Duodenal mucosa (tissue), 2 donors: Measurements from ENCODE around the gene FAIM.

Experiments used
- H3K27ac ChIP-seq: one replicate; pipeline ENCODE4 v1.7.0; 2013; ENCODE audit warnings: low read depth, low read length
- H3K27me3 ChIP-seq, 2 donors: one replicate each; pipeline ENCODE4 v1.7.0; 2013; ENCODE audit warnings: low read length in 2 of 2, control low read depth in 1 of 2; ENCODE audit not compliant: insufficient read depth in 2 of 2, control insufficient read depth in 1 of 2
- H3K36me3 ChIP-seq, 2 donors: one replicate each; pipeline ENCODE4 v1.7.0; 2013; ENCODE audit warnings: low read length in 2 of 2, control low read depth in 1 of 2; ENCODE audit not compliant: insufficient read depth in 2 of 2, control insufficient read depth in 1 of 2
- H3K4me1 ChIP-seq, 2 donors: one replicate each; pipeline ENCODE4 v1.7.0; 2013; ENCODE audit warnings: low read length in 2 of 2, control low read depth in 1 of 2; ENCODE audit not compliant: insufficient read depth in 2 of 2, control insufficient read depth in 1 of 2
- H3K4me3 ChIP-seq, 2 donors: one replicate each; pipeline ENCODE4 v1.7.0; 2013; ENCODE audit warnings: low read length in 2 of 2, low read depth in 1 of 2
- H3K9ac ChIP-seq, 2 donors: one replicate each; pipeline ENCODE4 v1.7.0; 2013; ENCODE audit warnings: low read length in 2 of 2, low read depth in 1 of 2
- H3K9me3 ChIP-seq, 2 donors: one replicate each; pipeline ENCODE4 v1.7.0; 2013; ENCODE audit warnings: low read length in 2 of 2, control low read depth in 1 of 2; ENCODE audit not compliant: control insufficient read depth in 1 of 2

Gene FAIM

GRCh38 chr3:138640537-138640936 lies 32.0 kb downstream of the FAIM start:
- Histone ChIP-seq H3K4me3 (no peak overlapping the region), H3K4me1 (no peaks in the 10 kb centered on the region), H3K27me3 (no peaks in the 10 kb centered on the region), H3K9ac (no peak overlapping the region), H3K36me3 (no peaks in the 10 kb centered on the region), H3K27ac (no peak overlapping the region), H3K9me3 (peaks cover 8 to 14% of the 10 kb centered on the region in 2 donors)

GRCh38 chr3:138642226-138642926 lies 33.8 kb downstream of the FAIM start:
- no peaks in the 10 kb centered on the region for H3K36me3 ChIP-seq
- H3K9me3 ChIP-seq = peaks cover 10 to 19% of the 10 kb centered on the region in 2 donors
- H3K27ac ChIP-seq = no peak overlapping the region
- no peak overlapping the region for H3K4me3 ChIP-seq
- H3K9ac ChIP-seq = no peak overlapping the region
- no peaks in the 10 kb centered on the region for H3K4me1 ChIP-seq
- no peaks in the 10 kb centered on the region for H3K27me3 ChIP-seq

- H3K9me3 ChIP-seq = peaks cover 10 to 19% of the 10 kb centered on the region in 2 donors
- H3K4me1 ChIP-seq = no peaks in the 10 kb centered on the region
- no peaks in the 10 kb centered on the region for H3K27me3 ChIP-seq
- no peaks in the 10 kb centered on the region for H3K36me3 ChIP-seq
- H3K27ac ChIP-seq = no peak overlapping the region
- no peak overlapping the region for H3K4me3 ChIP-seq
- H3K9ac ChIP-seq = no peak overlapping the region
Observed at GRCh38 chr3:138642927-138643253, 34.3 kb downstream of the FAIM start.

- no peaks in the 10 kb centered on the region for H3K27me3 ChIP-seq
- no peak overlapping the region for H3K9ac ChIP-seq
- no peaks in the 10 kb centered on the region for H3K4me1 ChIP-seq
- H3K36me3 ChIP-seq = peaks cover 17 to 20% of the 10 kb centered on the region in 2 donors
- H3K4me3 ChIP-seq = no peak overlapping the region
- H3K9me3 ChIP-seq = peaks cover 18 to 30% of the 10 kb centered on the region in 2 donors
- no peak overlapping the region for H3K27ac ChIP-seq
Observed at GRCh38 chr3:138646008-138646407, 37.4 kb downstream of the FAIM start.

- Histone ChIP-seq H3K9ac (no peak overlapping the region), H3K4me1 (no peaks in the 10 kb centered on the region), H3K4me3 (no peak overlapping the region), H3K27ac (no peak overlapping the region), H3K36me3 (peaks cover 17 to 20% of the 10 kb centered on the region in 2 donors), H3K27me3 (no peaks in the 10 kb centered on the region), H3K9me3 (peaks cover 18 to 30% of the 10 kb centered on the region in 2 donors)
Observed at GRCh38 chr3:138646513-138646912, 37.9 kb downstream of the FAIM start.

- Histone ChIP-seq H3K4me1 (no peaks in the 10 kb centered on the region), H3K4me3 (no peak overlapping the region), H3K36me3 (peaks cover 17 to 30% of the 10 kb centered on the region in 2 donors), H3K27ac (no peak overlapping the region), H3K9me3 (peaks cover 13 to 21% of the 10 kb centered on the region in 2 donors), H3K27me3 (no peaks in the 10 kb centered on the region), H3K9ac (no peak overlapping the region)
Observed at GRCh38 chr3:138649134-138649533, 40.6 kb downstream of the FAIM start.

- H3K27me3 ChIP-seq = no peaks in the 10 kb centered on the region
- H3K4me3 ChIP-seq = no peak overlapping the region
- H3K4me1 ChIP-seq = no peaks in the 10 kb centered on the region
- H3K36me3 ChIP-seq = peaks cover 22 to 60% of the 10 kb centered on the region in 2 donors
- no peak overlapping the region for H3K27ac ChIP-seq
- H3K9ac ChIP-seq = no peak overlapping the region
- H3K9me3 ChIP-seq = peaks cover 8 to 11% of the 10 kb centered on the region in 2 donors
Observed at GRCh38 chr3:138653567-138653966, 45.0 kb downstream of the FAIM start.

- no peaks in the 10 kb centered on the region for H3K4me1 ChIP-seq
- no peak overlapping the region for H3K4me3 ChIP-seq
- H3K9me3 ChIP-seq = no peaks in the 10 kb centered on the region
- peaks cover 10 to 53% of the 10 kb centered on the region in 2 donors for H3K36me3 ChIP-seq
- no peak overlapping the region for H3K9ac ChIP-seq
- H3K27ac ChIP-seq = no peak overlapping the region
- H3K27me3 ChIP-seq = no peaks in the 10 kb centered on the region
Observed at GRCh38 chr3:138657508-138657907, 48.9 kb downstream of the FAIM start.

GRCh38 chr3:138668107-138668506 lies 59.5 kb downstream of the FAIM start:
- Histone ChIP-seq H3K27me3 (no peaks in the 10 kb centered on the region), H3K4me3 (no peak overlapping the region), H3K9me3 (no peaks in the 10 kb centered on the region), H3K9ac (no peak overlapping the region), H3K4me1 (peaks cover 21 to 42% of the 10 kb centered on the region in 2 donors), H3K27ac (no peak overlapping the region), H3K36me3 (peaks cover 15 to 18% of the 10 kb centered on the region in 2 donors)

- Histone ChIP-seq H3K4me3 (no peak overlapping the region), H3K27me3 (no peaks in the 10 kb centered on the region), H3K9me3 (peaks cover 0 to 7% of the 10 kb centered on the region in 2 donors), H3K9ac (no peak overlapping the region), H3K4me1 (peaks cover 28 to 50% of the 10 kb centered on the region in 2 donors), H3K36me3 (peaks cover 5 to 8% of the 10 kb centered on the region in 2 donors), H3K27ac (no peak overlapping the region)
Observed at GRCh38 chr3:138670407-138670806, 61.8 kb downstream of the FAIM start.
